ENCODE measurements around the gene COX7B.

DNA sequence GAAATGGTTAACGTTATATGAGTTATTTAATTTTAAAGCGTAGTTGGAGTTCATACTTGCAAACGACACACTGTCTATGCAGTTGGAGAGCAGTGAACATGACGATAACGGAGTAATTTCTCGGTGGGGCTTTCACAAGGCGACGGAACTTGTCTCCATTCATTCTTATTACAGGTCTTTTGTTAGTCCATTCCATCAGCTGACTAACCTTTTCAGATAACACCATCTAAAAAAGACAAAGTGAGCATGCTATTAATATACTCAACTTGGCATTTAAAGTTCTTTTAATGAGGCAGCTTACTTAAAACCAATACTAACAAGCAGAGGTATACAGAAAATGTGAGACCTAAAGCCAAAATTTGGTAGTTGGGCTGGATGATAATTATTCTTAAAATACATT, 23.9 kb upstream of the COX7B start:
- no peak for TF ChIP-seq CTCF (IDR thresholded peaks at IDR 0.05)
- no peak for TF ChIP-seq POLR2A (IDR thresholded peaks at IDR 0.05)
